ENCODE data around the gene SUSD4.

Gene SUSD4

GRCh38 chr1:223200903-223201302, 163.1 kb downstream of the SUSD4 start:
- H3K27ac ChIP-seq = no peak overlapping the region
- no peak for TF ChIP-seq CTCF (conservative IDR thresholded peaks at IDR 0.05; ENCODE audit: low read depth)
- no peak for DNase-seq (ENCODE audit: low spot score)
- ChIA-PET CTCF (no interaction called here), POLR2A (ENCODE audit: low non-redundant PET) (no interaction called here)

- POLR2A ChIA-PET (ENCODE audit: low non-redundant PET) = no interaction called here
- peak overlapping the region; percentile 38; the same call in 1 of the 2 replicates for H3K27ac ChIP-seq
- TF ChIP-seq CTCF (conservative IDR thresholded peaks at IDR 0.05; ENCODE audit: low read depth) = no peak
- CTCF ChIA-PET = no interaction called here
- no peak for DNase-seq (ENCODE audit: low spot score)
Observed at GRCh38 chr1:223199094-223199647, 164.8 kb downstream of the SUSD4 start.

- TF ChIP-seq CTCF (conservative IDR thresholded peaks at IDR 0.05; ENCODE audit: low read depth) = no peak
- CTCF ChIA-PET = no interaction called here
- POLR2A ChIA-PET (ENCODE audit: low non-redundant PET) = no interaction called here
- no peak overlapping the region for H3K27ac ChIP-seq
- DNase-seq (ENCODE audit: low spot score) = no peak
Observed at GRCh38 chr1:223198628-223198965, 165.4 kb downstream of the SUSD4 start.

- CTCF ChIA-PET = no interaction called here
- DNase-seq (ENCODE audit: low spot score) = no peak
- TF ChIP-seq CTCF (conservative IDR thresholded peaks at IDR 0.05; ENCODE audit: low read depth) = no peak
- H3K27ac ChIP-seq = no peak overlapping the region
- POLR2A ChIA-PET (ENCODE audit: low non-redundant PET) = no interaction called here
Observed at GRCh38 chr1:223197923-223198627, 165.9 kb downstream of the SUSD4 start.

- peak; percentile 81 for DNase-seq (ENCODE audit: low spot score)
- ChIA-PET POLR2A (ENCODE audit: low non-redundant PET) (no interaction called here), CTCF (interaction anchor here (0.6 kb wide), 1 partner anchor 239 kb away, joined by 3 read pairs; no protein-coding TSS in a partner anchor)
- H3K27ac ChIP-seq = peak overlapping the region; percentile 90
- TF ChIP-seq CTCF (conservative IDR thresholded peaks at IDR 0.05; ENCODE audit: low read depth) = no peak
Observed at GRCh38 chr1:223189903-223190724, 173.9 kb downstream of the SUSD4 start.

- ChIA-PET CTCF (interaction anchor here (0.6 kb wide), 1 partner anchor 240 kb away, joined by 3 read pairs; no protein-coding TSS in a partner anchor), POLR2A (ENCODE audit: low non-redundant PET) (no interaction called here)
- H3K27ac ChIP-seq = peak overlapping the region; percentile 90
- DNase-seq (ENCODE audit: low spot score) = no peak
- no peak for TF ChIP-seq CTCF (conservative IDR thresholded peaks at IDR 0.05; ENCODE audit: low read depth)
Observed at GRCh38 chr1:223189525-223189902, 174.5 kb downstream of the SUSD4 start.

All from RWPE1 (cell line).